Measurements from ENCODE around the gene PLEKHA4. TPM values are rescaled to one million over a fixed set of nuclear protein-coding genes. Genes with fewer than 3 reads are reported as not detected.

PLEKHA4 gene
- total and polyA plus RNA-seq, 9 donors = 18.3 to 96.5 (median 51.5) TPM

DNA sequence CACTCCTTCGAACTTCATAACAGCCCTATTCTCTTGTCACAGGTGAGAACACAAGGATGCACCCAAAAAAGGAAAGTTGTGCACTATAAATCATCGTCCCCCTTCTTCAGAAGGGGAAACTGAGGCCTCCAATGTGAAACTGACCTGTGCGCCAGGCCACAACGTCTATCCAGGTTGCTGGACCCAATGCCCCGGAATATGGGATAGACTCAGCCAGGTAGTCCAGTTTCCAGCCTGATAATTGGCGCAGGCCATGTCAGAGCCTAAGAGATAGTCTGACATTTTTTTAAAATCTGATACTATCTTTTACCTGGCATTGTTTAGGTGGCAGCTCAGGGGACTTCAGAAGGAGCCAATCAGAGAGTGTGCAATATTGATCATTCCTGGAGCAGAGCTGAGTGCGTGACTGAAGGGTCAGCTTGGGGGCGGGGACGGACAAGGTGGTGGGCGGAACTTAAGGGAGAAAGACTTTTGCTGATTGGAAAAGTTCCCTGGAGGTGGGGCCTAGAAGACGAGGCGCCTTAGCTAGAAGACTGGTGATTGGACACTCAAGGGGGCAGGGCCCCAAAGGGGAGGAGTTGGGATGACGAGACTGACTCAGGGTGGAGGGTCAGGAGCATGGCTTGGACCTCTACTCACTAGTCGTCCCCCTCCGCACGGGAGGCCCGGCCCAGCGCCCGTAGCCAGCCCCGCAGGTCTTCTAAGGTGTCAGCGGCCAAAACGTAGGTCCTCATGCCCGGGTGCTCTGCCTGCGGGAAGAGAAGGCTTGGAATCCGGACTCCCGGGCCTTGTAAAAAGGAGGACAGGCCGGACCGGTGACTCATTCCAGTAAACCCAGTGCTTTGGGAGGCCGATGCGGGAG, 8.5 kb downstream of the PLEKHA4 start:
- no peak overlapping the region for H3K4me3 ChIP-seq
- TF ChIP-seq EP300 (IDR thresholded peaks at IDR 0.05) = no peak
- TF ChIP-seq, protein P1, sequence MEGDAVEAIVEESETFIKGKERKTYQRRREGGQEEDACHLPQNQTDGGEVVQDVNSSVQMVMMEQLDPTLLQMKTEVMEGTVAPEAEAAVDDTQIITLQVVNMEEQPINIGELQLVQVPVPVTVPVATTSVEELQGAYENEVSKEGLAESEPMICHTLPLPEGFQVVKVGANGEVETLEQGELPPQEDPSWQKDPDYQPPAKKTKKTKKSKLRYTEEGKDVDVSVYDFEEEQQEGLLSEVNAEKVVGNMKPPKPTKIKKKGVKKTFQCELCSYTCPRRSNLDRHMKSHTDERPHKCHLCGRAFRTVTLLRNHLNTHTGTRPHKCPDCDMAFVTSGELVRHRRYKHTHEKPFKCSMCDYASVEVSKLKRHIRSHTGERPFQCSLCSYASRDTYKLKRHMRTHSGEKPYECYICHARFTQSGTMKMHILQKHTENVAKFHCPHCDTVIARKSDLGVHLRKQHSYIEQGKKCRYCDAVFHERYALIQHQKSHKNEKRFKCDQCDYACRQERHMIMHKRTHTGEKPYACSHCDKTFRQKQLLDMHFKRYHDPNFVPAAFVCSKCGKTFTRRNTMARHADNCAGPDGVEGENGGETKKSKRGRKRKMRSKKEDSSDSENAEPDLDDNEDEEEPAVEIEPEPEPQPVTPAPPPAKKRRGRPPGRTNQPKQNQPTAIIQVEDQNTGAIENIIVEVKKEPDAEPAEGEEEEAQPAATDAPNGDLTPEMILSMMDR (IDR thresholded peaks at IDR 0.05) = no peak
- TF ChIP-seq POLR2A (IDR thresholded peaks at IDR 0.05) = no peak
- H3K27ac ChIP-seq = no peak overlapping the region
- intact Hi-C loops (cut with DNase I) = no loop called here
- H3K27me3 ChIP-seq = no peaks in the 10 kb centered on the region
- no peaks in the 10 kb centered on the region for H3K9me3 ChIP-seq
- no peak for DNase-seq
- no peaks in the 10 kb centered on the region for H3K36me3 ChIP-seq
- WGBS, 3 donors = 84 to 86% (median 86%) methylated on average over 30 of the region's 30 CpGs
- H3K4me1 ChIP-seq (ENCODE audit: insufficient read depth) = no peaks in the 10 kb centered on the region

DNA sequence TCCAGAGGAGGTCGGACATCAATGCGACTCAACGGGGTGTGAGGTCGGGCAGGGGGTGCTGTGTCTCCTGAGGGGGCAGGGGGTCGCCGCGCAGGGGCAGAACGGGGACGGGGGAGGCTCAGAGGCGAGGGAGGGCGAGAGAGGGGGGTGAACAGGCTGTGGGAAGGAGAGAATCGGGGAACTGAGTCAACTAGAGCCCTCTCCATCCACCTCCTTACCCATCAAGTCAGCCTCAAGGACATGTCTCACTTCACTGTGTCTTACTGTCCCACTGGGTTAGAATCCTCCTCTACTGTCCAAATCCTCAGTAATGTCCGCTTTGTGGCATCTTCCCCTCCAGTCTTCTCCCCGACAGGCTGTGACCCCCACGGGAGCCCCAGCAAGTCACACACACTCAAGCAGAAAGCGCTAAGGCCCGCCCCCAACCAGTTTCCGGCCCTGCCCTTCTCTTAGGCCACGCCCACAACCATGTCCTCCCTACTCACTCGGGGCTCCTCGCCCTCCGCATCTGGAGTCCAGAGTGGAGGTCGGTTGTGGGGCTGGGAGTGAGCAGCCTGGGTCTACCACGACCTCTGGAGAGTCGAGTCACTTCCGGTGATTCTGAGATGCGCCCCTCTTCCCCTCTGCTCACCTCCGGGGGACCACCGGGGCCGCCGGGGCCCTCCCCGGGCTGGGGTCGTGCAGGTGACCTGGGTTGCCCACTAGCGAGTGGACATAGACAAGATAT, 9.3 kb downstream of the PLEKHA4 start:
- no peak for TF ChIP-seq POLR2A (IDR thresholded peaks at IDR 0.05)
- TF ChIP-seq EP300 (IDR thresholded peaks at IDR 0.05) = no peak
- TF ChIP-seq, protein P1 (IDR thresholded peaks at IDR 0.05) = no peak
- Histone ChIP-seq H3K9me3 (no peaks in the 10 kb centered on the region), H3K27me3 (no peaks in the 10 kb centered on the region), H3K4me3 (no peak overlapping the region), H3K4me1 (ENCODE audit: insufficient read depth) (no peaks in the 10 kb centered on the region), H3K36me3 (no peaks in the 10 kb centered on the region), H3K27ac (no peak overlapping the region)
- 73 to 82% (median 75%) methylated on average over 34 of the region's 34 CpGs for WGBS, 3 donors
- peak in 1 of 5 donors; percentile 41 for DNase-seq
- intact Hi-C loops (cut with DNase I) = no loop called here

DNA sequence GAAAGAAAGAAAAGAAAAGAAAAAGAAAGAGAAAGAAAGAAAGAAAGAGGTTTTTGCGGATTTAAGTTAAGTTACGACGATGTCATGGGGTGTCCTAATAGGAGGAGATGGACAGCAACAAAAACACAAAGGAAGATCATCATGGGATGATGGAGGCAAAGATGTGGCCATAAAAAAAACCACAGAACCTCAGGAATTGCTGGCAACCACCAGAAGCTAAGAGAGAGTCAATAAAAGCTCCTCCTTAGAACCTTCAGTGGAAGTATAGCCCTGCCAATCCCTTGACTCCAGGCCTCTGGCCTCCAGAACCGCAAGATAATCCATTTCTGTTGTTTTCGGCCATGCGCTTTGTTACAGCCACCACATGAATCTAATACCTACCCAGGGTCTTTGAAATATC, 11.5 kb downstream of the PLEKHA4 start:
- intact Hi-C loops (cut with DNase I) = no loop called here

DNA sequence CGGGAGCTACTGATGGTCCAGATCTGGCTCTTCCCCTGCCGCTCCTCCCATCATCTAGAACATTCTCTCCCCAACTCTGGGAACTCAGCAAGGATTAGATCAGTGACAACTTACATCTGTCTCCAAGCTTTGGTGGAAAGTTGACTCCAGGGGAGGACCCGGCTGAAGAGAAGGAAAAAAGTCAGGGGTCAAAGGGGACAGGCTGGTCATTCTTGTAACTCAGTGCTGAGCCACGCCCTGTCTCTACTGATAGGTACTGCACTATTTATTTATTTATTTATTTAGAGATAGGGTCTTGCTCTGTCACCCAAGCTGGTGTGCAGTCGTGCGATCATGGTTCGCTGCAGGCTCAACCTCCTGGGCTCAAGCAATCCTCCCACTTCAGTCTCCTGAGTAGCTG, 14.3 kb downstream of the PLEKHA4 start:
- intact Hi-C loops (cut with DNase I) = no loop called here
- Histone ChIP-seq H3K4me3 (no peak overlapping the region), H3K4me1 (ENCODE audit: insufficient read depth) (no peaks in the 10 kb centered on the region), H3K27me3 (no peaks in the 10 kb centered on the region), H3K36me3 (no peaks in the 10 kb centered on the region), H3K9me3 (no peaks in the 10 kb centered on the region), H3K27ac (no peak overlapping the region)
- no peak for DNase-seq
- WGBS, 3 donors = 82 to 86% (median 84%) methylated on average over 7 of the region's 7 CpGs
- TF ChIP-seq, protein P1 (IDR thresholded peaks at IDR 0.05) = no peak
- TF ChIP-seq POLR2A (IDR thresholded peaks at IDR 0.05) (no peak), EP300 (IDR thresholded peaks at IDR 0.05) (no peak)

More for the DNA sequence above, 11.5 kb downstream of the PLEKHA4 start:
- TF ChIP-seq POLR2A (IDR thresholded peaks at IDR 0.05) (no peak), EP300 (IDR thresholded peaks at IDR 0.05) (no peak)
- TF ChIP-seq, protein P1 (IDR thresholded peaks at IDR 0.05) = no peak
- H3K27ac ChIP-seq = no peak overlapping the region
- DNase-seq = no peak
- H3K4me3 ChIP-seq = no peak overlapping the region
- no peaks in the 10 kb centered on the region for H3K4me1 ChIP-seq (ENCODE audit: insufficient read depth)
- H3K9me3 ChIP-seq = no peaks in the 10 kb centered on the region
- no peaks in the 10 kb centered on the region for H3K27me3 ChIP-seq
- no peaks in the 10 kb centered on the region for H3K36me3 ChIP-seq
- 96 to 97% (median 96%) methylated on average over 6 of the region's 6 CpGs for WGBS, 3 donors

All from ovary (tissue), 9 donors.